Right lobe of liver (tissue), 6 donors: ENCODE data around the gene PGAM5. TPM values are rescaled to one million over a fixed set of nuclear protein-coding genes. Genes with fewer than 3 reads are reported as not detected.
A peak's percentile ranks its signal among the peaks of the same experiment; 100 is the strongest.

Source experiments
- ATAC-seq, 4 donors: fragments of 200-7000 bp; cut with Tn5 transposase; one replicate each; pipeline ENCODE4 v1.9.1; 2020; ENCODE audit warnings: mild to moderate bottlenecking in 4 of 4, moderate library complexity in 4 of 4
- DNase-seq, 3 donors: peaks; one replicate each; pipeline ENCODE4 v3.0.0-alpha.2; 2020
- H3K27ac ChIP-seq, 3 donors: fragments of 200-600 bp; one replicate each; pipeline ENCODE4 v1.8.0; 2022
- H3K27me3 ChIP-seq, 2 donors: fragments of 200-600 bp; one replicate each; pipeline ENCODE4 v1.8.0; 2022
- H3K36me3 ChIP-seq, 4 donors: fragments of 200-600 bp; sonication (generic) in 1 of 4; one replicate each; pipeline versions ENCODE4 v1.5.1 to v1.8.0; 2017 to 2022; ENCODE audit warnings: control low read depth in 1 of 4
- H3K4me1 ChIP-seq, 4 donors: fragments of 200-600 bp; sonication (generic) in 1 of 4; one replicate each; pipeline versions ENCODE4 v1.5.1 to v1.8.0; 2017 to 2022; ENCODE audit warnings: control low read depth in 1 of 4
- H3K4me3 ChIP-seq, 3 donors: fragments of 200-600 bp; one replicate each; pipeline ENCODE4 v1.8.0; 2022
- H3K9me3 ChIP-seq, 4 donors: fragments of 200-600 bp; sonication (generic) in 1 of 4; one replicate each; pipeline versions ENCODE4 v1.5.1 to v1.8.0; 2017 to 2022; ENCODE audit warnings: control low read depth in 1 of 4
- CTCF ChIP-seq, 4 donors: fragments of 200-600 bp in 3 of 4; fragments of 450-650 bp in 1 of 4; IDR thresholded peaks; one replicate each; pipeline versions ENCODE4 v1.5.1 to v1.8.0; 2016 to 2022; ENCODE audit warnings: antibody characterized with exemption in 4 of 4, mild to moderate bottlenecking in 2 of 4
- POLR2A ChIP-seq: fragments of 450-650 bp; IDR thresholded peaks from one replicate; pipeline ENCODE4 v1.6.1; 2017; ENCODE audit warnings: antibody characterized with exemption, mild to moderate bottlenecking
- WGBS: methylation state at CpG from one replicate; pipeline ENCODE4 v1.1.6; 2018; ENCODE audit warnings: low coverage, low lambda C conversion rate; ENCODE audit not compliant: insufficient coverage; ENCODE audit errors: missing lambda C conversion rate; 5-methylcytosine and 5-hydroxymethylcytosine counted together
- intact Hi-C, 2 donors: fragments of 100-400 bp; cut with DNase I; formaldehyde crosslinking; loops; one replicate each; pipeline versions ENCODE4 v1.11.2 to v1.14.1; 2022
- total RNA-seq, 6 experiments: library from RNA; depleted of rRNA in 2 of 6; stranded (reverse); fragments of >200 nt in 2 of 6; fragmentation: NEBNext Ultra II Directional in 3 of 6; extraction: Animal tissue kit (Norgen Biotek cat#: 25700) in 3 of 6; gene quantifications; one replicate each; pipeline versions ENCODE4 v1.1.0 to v1.2.4, GENCODE V29; 2016 to 2023
- donor health status: DM: no; HTN: yes; CAD: no.
- donor health status: DM: no; HTN: no; CAD: no.
- donor health status: DM: no; HTN: no; CAD: no.
- donor health status: DM: no; HTN: yes; CAD: no.
- donor health status: DM: no; HTN: yes; CAD: no.

The PGAM5 gene
- total RNA-seq, 6 experiments from 2014 or later: 22.7 to 50.7 (median 27.6) TPM

- no peak overlapping the region for H3K27ac ChIP-seq
- H3K36me3 ChIP-seq: peaks cover 0 to 52% (median 24%) of the 10 kb centered on the region in 4 donors
- ATAC-seq: no peak
- TF ChIP-seq POLR2A (no peak), CTCF (IDR thresholded peaks at IDR 0.05) (no peak)
- no peaks in the 10 kb centered on the region for H3K9me3 ChIP-seq
- 88% methylated on average over 16 of the region's 24 CpGs for WGBS
- H3K27me3 ChIP-seq: no peaks in the 10 kb centered on the region
- no peak overlapping the region for H3K4me3 ChIP-seq
- no peaks in the 10 kb centered on the region for H3K4me1 ChIP-seq
- peak in 1 of 3 donors; percentile 19 for DNase-seq
- intact Hi-C loops: no loop called here
These were observed 19.1 kb downstream of the PGAM5 start for GRCh38 chr12:132729541-132730320.

DNA sequence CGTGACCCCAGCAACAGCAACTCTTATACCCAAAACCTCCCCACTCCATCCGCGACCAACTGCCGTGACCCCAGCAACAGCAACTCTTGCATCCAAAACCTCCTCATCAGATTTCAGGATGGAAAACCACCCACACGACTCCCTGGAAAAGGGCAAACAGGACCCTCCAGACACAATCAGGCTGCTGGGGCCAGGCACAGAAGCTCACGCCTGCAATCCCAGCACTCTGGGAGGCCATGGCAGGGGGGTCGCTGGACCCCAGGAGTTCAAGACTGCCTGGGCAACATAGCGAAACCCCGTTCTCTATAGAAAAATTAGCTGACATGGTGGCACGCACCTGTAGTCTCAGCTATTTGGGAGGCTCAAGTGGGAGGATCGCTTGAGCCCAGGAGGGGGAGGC, 19.7 kb downstream of the PGAM5 start:
- TF ChIP-seq POLR2A: no peak
- TF ChIP-seq CTCF (IDR thresholded peaks at IDR 0.05): no peak
- intact Hi-C loops: no loop called here

GRCh38 chr12:132731574-132731973, 20.9 kb downstream of the PGAM5 start:
- Histone ChIP-seq H3K4me1 (no peaks in the 10 kb centered on the region), H3K27ac (no peak overlapping the region), H3K27me3 (no peaks in the 10 kb centered on the region), H3K9me3 (no peaks in the 10 kb centered on the region), H3K4me3 (no peak overlapping the region), H3K36me3 (peaks cover 0 to 50% (median 30%) of the 10 kb centered on the region in 4 donors)
- 90% methylated on average over 17 of the region's 17 CpGs for WGBS
- DNase-seq (no peak), ATAC-seq (no peak)
- intact Hi-C loops: no loop called here
- TF ChIP-seq CTCF (IDR thresholded peaks at IDR 0.05) (no peak), POLR2A (no peak)

More for the DNA sequence above, 19.7 kb downstream of the PGAM5 start:
- H3K36me3 ChIP-seq: peaks cover 0 to 53% (median 26%) of the 10 kb centered on the region in 4 donors
- DNase-seq (no peak), ATAC-seq (no peak)
- no peak overlapping the region for H3K4me3 ChIP-seq
- no peaks in the 10 kb centered on the region for H3K4me1 ChIP-seq
- H3K9me3 ChIP-seq: no peaks in the 10 kb centered on the region
- 80% methylated on average over 1 of the region's 11 CpGs for WGBS
- H3K27me3 ChIP-seq: no peaks in the 10 kb centered on the region
- no peak overlapping the region for H3K27ac ChIP-seq

DNA sequence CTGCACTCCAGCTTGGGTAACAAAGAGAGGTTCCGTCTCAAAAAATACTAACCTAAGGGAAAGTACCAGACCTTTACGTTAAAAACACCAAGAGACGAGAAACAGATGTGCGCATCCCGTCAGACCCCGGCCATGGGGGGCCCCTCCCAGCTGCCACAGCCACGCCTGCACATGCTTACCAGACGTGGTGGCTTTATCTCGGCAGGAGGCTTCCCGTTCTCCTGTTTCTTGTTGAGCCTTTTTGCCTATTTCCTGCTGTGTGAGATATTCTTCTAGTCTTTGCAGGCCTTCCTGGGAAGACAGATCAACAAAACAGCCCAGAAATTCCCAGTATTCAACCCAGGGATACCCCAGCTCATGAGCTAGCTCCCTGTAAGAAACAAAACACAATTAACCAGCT, 23.6 kb downstream of the PGAM5 start:
- Histone ChIP-seq H3K36me3 (peaks cover 0 to 48% (median 28%) of the 10 kb centered on the region in 4 donors), H3K4me1 (no peaks in the 10 kb centered on the region), H3K27me3 (no peaks in the 10 kb centered on the region), H3K4me3 (no peak overlapping the region), H3K27ac (no peak overlapping the region), H3K9me3 (no peaks in the 10 kb centered on the region)
- ATAC-seq: peak in 1 of 4 donors; percentile 25
- TF ChIP-seq CTCF (IDR thresholded peaks at IDR 0.05) (no peak), POLR2A (no peak)
- intact Hi-C loops: no loop called here
- DNase-seq: no peak
- 87% methylated on average over 3 of the region's 10 CpGs for WGBS
